BJ (cell line): Measurements from ENCODE around the gene PAM16. TPM values are rescaled to one million over a fixed set of nuclear protein-coding genes. Genes with fewer than 3 reads are reported as not detected.

Experiments
- CTCF ChIA-PET: fragments of 350-600 bp; formaldehyde crosslinking; extraction: SDS; loops from one replicate; lab custom pipeline; 2021; ENCODE audit warnings: antibody characterized with exemption, inconsistent platforms; lab: Yijun Ruan, JAX
- POLR2A ChIA-PET: fragments of 300-600 bp; sonication (Branson Sonifier 250); formaldehyde crosslinking; extraction: SDS; loops from one replicate; lab custom pipeline; 2021; ENCODE audit warnings: antibody characterized with exemption; lab: Charles Lee
- DNase-seq: peaks from one replicate; pipeline ENCODE4 v3.0.0-alpha.2; 2011; ENCODE audit warnings: low read depth
- H3K27me3 ChIP-seq: 2 replicates; pipeline ENCODE4 v1.6.0; 2011; ENCODE audit warnings: low read length; ENCODE audit not compliant: control insufficient read depth, insufficient read depth
- H3K36me3 ChIP-seq: 2 replicates; pipeline ENCODE4 v1.5.1; 2011; ENCODE audit warnings: low read length; ENCODE audit not compliant: control insufficient read depth, insufficient read depth
- H3K4me3 ChIP-seq: 2 replicates; pipeline ENCODE4 v1.5.1; 2011; ENCODE audit warnings: low read depth, mild to moderate bottlenecking, control low read depth, low read length
- CTCF ChIP-seq: IDR thresholded peaks from 2 replicates; pipeline ENCODE4 v1.5.1; 2011; ENCODE audit warnings: low read depth, mild to moderate bottlenecking, control low read depth, inconsistent platforms, low read length, moderate library complexity; ENCODE audit not compliant: insufficient read depth
- polyA plus RNA-seq: library from polyadenylated mRNA; depleted of rRNA; stranded (reverse); fragments of >200 nt; gene quantifications from 2 replicates; pipeline ENCODE4 v1.2.3, GENCODE V29; 2011

Gene PAM16
- polyA plus RNA-seq, 1 experiment, result 44.2 TPM

DNA sequence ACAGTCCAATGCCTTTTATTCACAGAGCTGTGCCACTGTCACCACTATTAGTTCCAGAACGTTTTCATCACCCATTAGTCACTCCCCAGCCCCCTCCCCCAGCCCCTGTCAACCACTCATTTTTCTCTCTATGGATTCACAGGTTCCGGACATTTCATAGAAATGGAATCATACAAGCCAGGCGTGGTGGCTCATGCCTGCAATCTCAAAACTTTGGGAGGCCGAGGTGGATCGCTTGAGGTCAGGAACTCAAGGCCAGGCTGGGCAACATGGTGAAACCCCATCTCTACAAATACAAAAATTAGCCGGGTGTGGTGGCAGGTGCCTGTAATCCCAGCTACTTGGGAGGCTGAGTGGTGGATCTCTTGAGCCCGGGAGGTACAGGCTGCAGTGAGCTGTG, 759 bp upstream of the PAM16 start:
- no peak overlapping the region for H3K4me3 ChIP-seq
- no peaks in the 10 kb centered on the region for H3K36me3 ChIP-seq
- TF ChIP-seq CTCF, result no peak
- no peak for DNase-seq
- CTCF ChIA-PET, result interaction anchor here (0.6 to 8.6 kb wide), 5 partner anchors 11 to 98 kb away, joined by 3 to 109 read pairs (median 3); no protein-coding TSS in a partner anchor
- no peaks in the 10 kb centered on the region for H3K27me3 ChIP-seq
- POLR2A ChIA-PET, result no interaction called here

DNA sequence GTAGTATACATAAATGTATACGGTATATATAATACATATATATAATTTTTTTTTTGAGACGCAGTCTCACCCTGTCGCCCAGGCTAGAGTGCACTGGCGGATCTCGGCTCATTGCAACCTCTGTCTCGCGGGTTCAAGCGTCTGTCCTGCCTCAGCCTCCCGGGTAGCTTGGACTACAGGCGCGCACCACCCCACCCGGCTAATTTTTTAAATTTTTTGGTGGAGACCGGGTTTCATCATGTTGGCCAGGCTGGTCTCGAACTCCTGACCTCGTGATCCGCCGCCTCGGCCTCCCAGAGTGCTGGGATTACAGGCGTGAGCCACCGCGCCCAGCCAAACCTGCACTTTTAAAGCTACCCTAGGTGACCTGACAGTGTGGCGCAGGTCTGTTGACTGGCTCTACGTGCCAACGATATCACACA, 745 bp downstream of the PAM16 start:
- no peak for TF ChIP-seq CTCF
- ChIA-PET POLR2A (no interaction called here), CTCF (interaction anchor here (0.6 to 8.6 kb wide), 10 partner anchors 9 to 157 kb away, joined by 3 to 109 read pairs (median 4); no protein-coding TSS in a partner anchor)
- Histone ChIP-seq H3K36me3 (no peaks in the 10 kb centered on the region; the same call in 1 of the 2 replicates), H3K27me3 (no peaks in the 10 kb centered on the region), H3K4me3 (peak overlapping the region; percentile 91)
- DNase-seq, result no peak

GRCh38 chr16:4349332-4349731, 1.8 kb downstream of the PAM16 start:
- no peak for TF ChIP-seq CTCF
- POLR2A ChIA-PET, result no interaction called here
- Histone ChIP-seq H3K4me3 (no peak overlapping the region), H3K27me3 (no peaks in the 10 kb centered on the region), H3K36me3 (no peaks in the 10 kb centered on the region; the same call in 1 of the 2 replicates)
- no peak for DNase-seq
- CTCF ChIA-PET, result interaction anchor here (1.0 to 8.6 kb wide), 7 partner anchors 9 to 95 kb away, joined by 3 to 109 read pairs (median 5); no protein-coding TSS in a partner anchor

- H3K27me3 ChIP-seq, result no peaks in the 10 kb centered on the region
- POLR2A ChIA-PET, result no interaction called here
- no peak for DNase-seq
- no peak overlapping the region for H3K4me3 ChIP-seq
- CTCF ChIA-PET, result interaction anchor here (0.8 to 3.6 kb wide), 5 partner anchors 11 to 62 kb away, joined by 3 to 15 read pairs (median 7); no protein-coding TSS in a partner anchor
- peaks cover 2% of the 10 kb centered on the region for H3K36me3 ChIP-seq
- no peak for TF ChIP-seq CTCF
Measured at GRCh38 chr16:4347765-4348509, 3.2 kb downstream of the PAM16 start.

- no peak for DNase-seq
- Histone ChIP-seq H3K27me3 (no peaks in the 10 kb centered on the region), H3K4me3 (no peak overlapping the region), H3K36me3 (peaks cover 2% of the 10 kb centered on the region)
- ChIA-PET POLR2A (no interaction called here), CTCF (interaction anchor here (0.9 to 2.5 kb wide), 7 partner anchors 13 to 481 kb away, joined by 3 to 10 read pairs (median 3); no protein-coding TSS in a partner anchor)
- TF ChIP-seq CTCF, result no peak
Measured at GRCh38 chr16:4347010-4347409, 4.1 kb downstream of the PAM16 start.
